ENCODE results near the gene SEMA6B. TPM values are rescaled to one million over a fixed set of nuclear protein-coding genes. Genes with fewer than 3 reads are reported as not detected.
A peak's percentile ranks its signal among the peaks of the same experiment; 100 is the strongest.
"Not testable (repeated sequence)": the region's sequence is repeated elsewhere in the genome, so short reads cannot be mapped to it uniquely, and the experiment has no call there.

Gene SEMA6B
- total RNA-seq, 6 donors from 2014 or later, result 3.4 to 33.1 (median 7.6) TPM

GRCh38 chr19:4597975-4598671 is 38.6 kb upstream of the SEMA6B start:
- peak; percentile 29 to 59 for DNase-seq
- peak in 1 of 2 donors; percentile 55 for ATAC-seq (ENCODE audit: low FRiP score in 2 of 2)
- H3K9me3 ChIP-seq, result no peaks in the 10 kb centered on the region
- no peaks in the 10 kb centered on the region for H3K36me3 ChIP-seq
- peak overlapping the region in 1 of 4 donors; percentile 16 for H3K4me3 ChIP-seq
- TF ChIP-seq CTCF (IDR thresholded peaks at IDR 0.05) (no peak), EP300 (IDR thresholded peaks at IDR 0.05) (no peak), POLR2AphosphoS5 (IDR thresholded peaks at IDR 0.05) (no peak), POLR2A (IDR thresholded peaks at IDR 0.05) (no peak)
- H3K4me1 ChIP-seq, result peaks cover 5 to 18% (median 7%) of the 10 kb centered on the region in 4 donors
- WGBS, 2 donors, result 3 to 5% methylated on average over 20 to 25 of the region's 32 CpGs
- no peak overlapping the region for H3K27ac ChIP-seq
- H3K27me3 ChIP-seq, result peaks cover 0 to 20% (median 10%) of the 10 kb centered on the region in 4 donors

GRCh38 chr19:4597278-4597974 is 37.9 kb upstream of the SEMA6B start:
- no peaks in the 10 kb centered on the region for H3K36me3 ChIP-seq
- H3K4me3 ChIP-seq, result no peak overlapping the region
- DNase-seq (no peak), ATAC-seq (ENCODE audit: low FRiP score in 2 of 2) (no peak)
- peaks cover 0 to 20% (median 10%) of the 10 kb centered on the region in 4 donors for H3K27me3 ChIP-seq
- H3K27ac ChIP-seq, result no peak overlapping the region
- H3K9me3 ChIP-seq, result no peaks in the 10 kb centered on the region
- peaks cover 5 to 18% (median 7%) of the 10 kb centered on the region in 4 donors for H3K4me1 ChIP-seq
- 13% methylated on average over 21 of the region's 27 CpGs; no CpG with 5 or more reads in 1 of the 2 donors for WGBS, 2 donors
- TF ChIP-seq CTCF (IDR thresholded peaks at IDR 0.05) (no peak), EP300 (IDR thresholded peaks at IDR 0.05) (no peak), POLR2AphosphoS5 (IDR thresholded peaks at IDR 0.05) (no peak), POLR2A (IDR thresholded peaks at IDR 0.05) (no peak)

DNA sequence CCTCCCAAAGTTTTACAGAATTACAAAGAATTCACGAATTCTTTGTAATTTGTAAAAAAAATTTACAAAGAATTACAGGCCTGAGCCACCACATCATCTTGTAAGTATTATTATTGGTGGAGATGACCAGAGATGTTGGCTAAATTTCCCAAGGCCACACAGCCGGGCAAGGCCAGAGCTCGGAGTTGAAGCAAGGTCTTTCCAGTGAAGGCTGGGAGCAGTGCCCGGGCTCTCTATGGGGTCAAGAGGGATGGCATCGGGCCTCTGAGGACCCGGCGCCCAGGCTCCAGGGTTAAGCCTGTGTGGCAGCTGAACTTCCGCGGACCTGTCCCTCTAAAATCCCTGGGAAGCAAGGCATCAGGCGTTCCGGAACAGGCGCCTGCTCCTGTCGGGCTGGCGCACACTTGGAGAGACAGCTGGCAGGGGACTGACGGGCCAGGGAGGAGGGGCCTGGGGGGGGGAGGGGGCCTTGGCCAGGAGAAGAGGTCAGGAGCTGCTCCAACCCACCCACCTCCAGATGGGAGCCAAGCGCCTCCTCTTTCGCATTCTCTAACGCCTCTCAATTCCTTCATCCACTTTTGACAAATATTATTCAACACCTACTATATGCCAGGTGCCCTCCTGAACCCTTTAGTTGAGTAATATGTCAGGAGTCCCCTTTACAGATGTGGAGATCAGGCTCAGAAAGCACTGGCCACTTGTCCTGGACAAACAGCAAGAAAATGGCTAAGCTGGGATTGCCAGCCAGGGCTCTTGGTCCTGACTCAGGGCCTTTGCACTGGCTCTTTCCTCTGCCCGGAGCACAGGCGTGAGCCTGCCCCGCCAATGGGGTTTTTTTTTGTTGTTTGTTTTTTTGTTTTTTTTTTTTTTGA is 36.8 kb upstream of the SEMA6B start:
- H3K36me3 ChIP-seq, result no peaks in the 10 kb centered on the region
- DNase-seq (no peak), ATAC-seq (ENCODE audit: low FRiP score in 2 of 2) (no peak)
- H3K9me3 ChIP-seq, result no peaks in the 10 kb centered on the region
- H3K4me3 ChIP-seq, result no peak overlapping the region
- WGBS, 2 donors, result 51 to 55% methylated on average over 21 of the region's 21 CpGs
- no peak overlapping the region for H3K27ac ChIP-seq
- peaks cover 0 to 20% (median 10%) of the 10 kb centered on the region in 4 donors for H3K27me3 ChIP-seq
- H3K4me1 ChIP-seq, result peaks cover 5 to 18% (median 7%) of the 10 kb centered on the region in 4 donors
- TF ChIP-seq CTCF (IDR thresholded peaks at IDR 0.05) (no peak), POLR2A (IDR thresholded peaks at IDR 0.05) (no peak), EP300 (IDR thresholded peaks at IDR 0.05) (no peak), POLR2AphosphoS5 (IDR thresholded peaks at IDR 0.05) (no peak)

DNA sequence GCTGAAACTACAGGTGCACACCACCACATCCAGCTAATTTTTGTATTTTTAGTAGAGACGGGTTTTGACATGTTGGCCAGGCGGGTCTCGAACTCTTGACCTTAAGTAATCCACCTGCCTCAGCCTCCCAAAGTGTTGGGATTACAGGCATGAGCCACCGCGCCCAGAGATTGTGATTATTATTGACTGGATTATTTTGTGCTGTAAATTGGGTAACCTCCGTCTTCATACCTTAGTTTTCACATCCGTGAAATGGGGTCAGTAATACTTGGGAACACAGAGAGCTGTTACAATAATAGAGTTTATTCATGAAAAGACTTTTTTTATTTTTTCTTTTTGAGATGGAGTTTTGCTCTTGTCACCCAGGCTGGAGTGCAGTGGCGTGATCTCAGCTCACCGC is 35.7 kb upstream of the SEMA6B start:
- not testable (repeated sequence) for H3K4me3 ChIP-seq; ATAC-seq (ENCODE audit: low FRiP score in 2 of 2); H3K9me3 ChIP-seq; DNase-seq; H3K27ac ChIP-seq; H3K36me3 ChIP-seq
- peaks cover 5 to 18% (median 7%) of the 10 kb centered on the region in 4 donors for H3K4me1 ChIP-seq
- peaks cover 0 to 20% (median 10%) of the 10 kb centered on the region in 4 donors for H3K27me3 ChIP-seq
- WGBS, 2 donors, result 96% methylated on average over 9 of the region's 9 CpGs

DNA sequence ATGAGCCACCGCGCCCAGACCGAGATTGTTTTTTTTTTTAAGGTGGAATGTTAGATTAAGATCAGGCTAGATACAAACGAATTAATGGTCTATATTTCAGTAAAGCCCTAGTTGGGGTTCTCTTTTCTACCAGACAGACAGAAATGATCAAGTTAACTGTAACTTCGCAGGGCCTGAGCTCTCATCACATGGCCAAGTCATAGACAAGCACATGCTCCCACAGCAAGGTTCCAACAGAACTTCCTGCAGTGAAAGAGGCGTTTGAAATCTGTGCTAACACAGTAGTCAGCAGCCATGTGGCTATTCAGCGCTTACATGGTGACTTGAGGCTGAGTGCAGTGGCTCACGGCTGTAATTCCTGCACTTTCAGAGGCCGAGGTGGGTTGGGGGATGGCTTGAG is 34.7 kb upstream of the SEMA6B start:
- no peak for ATAC-seq (ENCODE audit: low FRiP score in 2 of 2)
- 63 to 68% methylated on average over 9 of the region's 9 CpGs for WGBS, 2 donors
- Histone ChIP-seq H3K27ac (no peak overlapping the region), H3K4me3 (no peak overlapping the region), H3K4me1 (peaks cover 5 to 18% (median 7%) of the 10 kb centered on the region in 4 donors), H3K27me3 (peaks cover 0 to 19% (median 8%) of the 10 kb centered on the region in 4 donors), H3K36me3 (no peaks in the 10 kb centered on the region), H3K9me3 (no peaks in the 10 kb centered on the region)
- DNase-seq, result no peak
- TF ChIP-seq EP300 (IDR thresholded peaks at IDR 0.05), result no peak
- TF ChIP-seq POLR2A (IDR thresholded peaks at IDR 0.05), result no peak
- no peak for TF ChIP-seq POLR2AphosphoS5 (IDR thresholded peaks at IDR 0.05)
- no peak for TF ChIP-seq CTCF (IDR thresholded peaks at IDR 0.05)
